PFSK-1 (cell line): ENCODE data around the gene CENPV.

Source experiments
- FOXP2 ChIP-seq: optimal IDR thresholded peaks from 2 replicates; pipeline ENCODE3; 2011; ENCODE audit warnings: borderline replicate concordance, control low read depth, inconsistent platforms; ENCODE audit not compliant: insufficient read depth; ENCODE audit errors: extremely low read length, extremely low read depth
- POLR2AphosphoS5 ChIP-seq: IDR thresholded peaks from 2 replicates; pipeline ENCODE4 v1.6.1; 2012; ENCODE audit warnings: low read depth, mild to moderate bottlenecking, control low read depth, low read length, moderate library complexity
- SIN3A ChIP-seq: IDR thresholded peaks from 2 replicates; pipeline ENCODE4 v1.6.1; 2012; ENCODE audit warnings: mild to moderate bottlenecking, low read length, moderate library complexity, borderline replicate concordance; ENCODE audit not compliant: insufficient read depth
- TAF1 ChIP-seq: IDR thresholded peaks from 2 replicates; pipeline ENCODE4 v1.6.1; 2012; ENCODE audit warnings: low read length, control low read depth, borderline replicate concordance; ENCODE audit not compliant: insufficient read depth
- TF ChIP-seq, protein P1 (sequence below), 2 experiments: IDR thresholded peaks; 2 replicates each; pipeline versions ENCODE4 v1.6.1 to v1.8.0; 2011 to 2012; ENCODE audit warnings: low read depth in 2 of 2, low read length in 2 of 2, control low read depth in 1 of 2, inconsistent platforms in 1 of 2, mild to moderate bottlenecking in 1 of 2, moderate library complexity in 1 of 2; ENCODE audit not compliant: insufficient read depth in 1 of 2

DNA sequence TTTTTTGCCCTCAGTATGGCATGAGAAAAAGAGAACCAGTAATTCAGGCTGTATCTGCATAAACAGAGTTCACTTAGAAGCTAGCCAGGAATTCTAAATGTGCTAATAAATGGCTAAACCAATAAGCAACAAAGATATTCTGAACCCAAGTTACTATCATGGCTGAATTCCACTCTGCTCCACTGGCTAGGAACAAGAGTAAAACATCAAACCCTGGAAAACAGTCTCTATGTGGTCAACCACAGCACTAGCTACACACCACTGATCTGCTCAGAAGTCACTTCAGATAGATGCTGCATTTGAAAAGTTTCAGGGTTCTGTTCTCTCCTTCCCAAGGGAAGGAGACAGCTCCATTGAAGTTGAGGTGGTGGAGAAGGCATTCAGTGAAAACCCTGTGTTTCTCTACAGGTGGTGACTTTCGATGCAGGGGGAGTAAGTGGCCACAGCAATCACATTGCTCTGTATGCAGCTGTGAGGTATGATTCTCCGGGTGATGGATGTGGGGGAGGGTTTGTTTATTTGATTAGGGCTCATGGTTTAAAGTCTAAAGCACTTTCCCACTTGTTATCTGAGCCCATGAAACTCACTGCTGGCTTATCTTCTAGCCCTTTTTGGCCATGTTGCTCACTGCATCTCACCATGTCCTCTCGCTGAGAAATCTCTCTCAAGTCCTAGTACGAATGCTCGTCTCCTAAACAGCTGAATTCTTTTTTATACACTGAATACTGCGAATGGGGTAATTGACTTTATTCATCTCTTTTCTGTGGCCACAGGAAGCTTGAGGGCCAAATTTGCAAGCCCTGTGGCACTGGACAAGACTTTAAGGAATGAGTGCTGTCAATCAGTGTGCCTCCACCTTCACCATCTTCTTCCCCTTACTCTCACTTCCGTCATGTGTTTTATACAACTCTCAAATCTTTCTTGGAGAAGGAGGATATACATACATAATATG is 39.9 kb downstream of the CENPV start:
- TF ChIP-seq SIN3A: no peak
- no peak for TF ChIP-seq TAF1
- TF ChIP-seq POLR2AphosphoS5: no peak
- TF ChIP-seq FOXP2: no peak
- TF ChIP-seq, protein P1, sequence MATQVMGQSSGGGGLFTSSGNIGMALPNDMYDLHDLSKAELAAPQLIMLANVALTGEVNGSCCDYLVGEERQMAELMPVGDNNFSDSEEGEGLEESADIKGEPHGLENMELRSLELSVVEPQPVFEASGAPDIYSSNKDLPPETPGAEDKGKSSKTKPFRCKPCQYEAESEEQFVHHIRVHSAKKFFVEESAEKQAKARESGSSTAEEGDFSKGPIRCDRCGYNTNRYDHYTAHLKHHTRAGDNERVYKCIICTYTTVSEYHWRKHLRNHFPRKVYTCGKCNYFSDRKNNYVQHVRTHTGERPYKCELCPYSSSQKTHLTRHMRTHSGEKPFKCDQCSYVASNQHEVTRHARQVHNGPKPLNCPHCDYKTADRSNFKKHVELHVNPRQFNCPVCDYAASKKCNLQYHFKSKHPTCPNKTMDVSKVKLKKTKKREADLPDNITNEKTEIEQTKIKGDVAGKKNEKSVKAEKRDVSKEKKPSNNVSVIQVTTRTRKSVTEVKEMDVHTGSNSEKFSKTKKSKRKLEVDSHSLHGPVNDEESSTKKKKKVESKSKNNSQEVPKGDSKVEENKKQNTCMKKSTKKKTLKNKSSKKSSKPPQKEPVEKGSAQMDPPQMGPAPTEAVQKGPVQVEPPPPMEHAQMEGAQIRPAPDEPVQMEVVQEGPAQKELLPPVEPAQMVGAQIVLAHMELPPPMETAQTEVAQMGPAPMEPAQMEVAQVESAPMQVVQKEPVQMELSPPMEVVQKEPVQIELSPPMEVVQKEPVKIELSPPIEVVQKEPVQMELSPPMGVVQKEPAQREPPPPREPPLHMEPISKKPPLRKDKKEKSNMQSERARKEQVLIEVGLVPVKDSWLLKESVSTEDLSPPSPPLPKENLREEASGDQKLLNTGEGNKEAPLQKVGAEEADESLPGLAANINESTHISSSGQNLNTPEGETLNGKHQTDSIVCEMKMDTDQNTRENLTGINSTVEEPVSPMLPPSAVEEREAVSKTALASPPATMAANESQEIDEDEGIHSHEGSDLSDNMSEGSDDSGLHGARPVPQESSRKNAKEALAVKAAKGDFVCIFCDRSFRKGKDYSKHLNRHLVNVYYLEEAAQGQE (IDR thresholded peaks at IDR 0.05; ENCODE audit: insufficient read depth in 1 of 2, low read depth in 2 of 2, low read length in 2 of 2): no peak
